Measurements from ENCODE around the gene SH3BP4. TPM values are rescaled to one million over a fixed set of nuclear protein-coding genes. Genes with fewer than 3 reads are reported as not detected.

The SH3BP4 gene
- total and polyA plus RNA-seq, 2 of the 13 experiments (the other 11 are each of a cell fraction or from before 2014, with no cell fraction given): 34.6 to 99.1 TPM

GRCh38 chr2:235078914-235079472 is 127.2 kb downstream of the SH3BP4 start (continued):
- TF ChIP-seq AKNA (CRISPR knock-in tag; IDR thresholded peaks at IDR 0.05; ENCODE audit: borderline replicate concordance): no peak
- TF ChIP-seq ZFYVE20 (CRISPR knock-in tag; IDR thresholded peaks at IDR 0.05; ENCODE audit: borderline replicate concordance, low read depth): no peak
- no peak for TF ChIP-seq MAF1 (CRISPR knock-in tag; IDR thresholded peaks at IDR 0.05; ENCODE audit: borderline replicate concordance)
- no peak for TF ChIP-seq ZNF567 (CRISPR knock-in tag; IDR thresholded peaks at IDR 0.05; ENCODE audit: borderline replicate concordance)
- no peak for TF ChIP-seq ZNF788 (CRISPR knock-in tag; IDR thresholded peaks at IDR 0.05; ENCODE audit: borderline replicate concordance)
- no peak for TF ChIP-seq BRCA1 (CRISPR knock-in tag; IDR thresholded peaks at IDR 0.05)
- no peak for TF ChIP-seq ZNF740 (CRISPR knock-in tag; IDR thresholded peaks at IDR 0.05)
- TF ChIP-seq ELK4 (CRISPR knock-in tag; IDR thresholded peaks at IDR 0.05; ENCODE audit: borderline replicate concordance): no peak
- TF ChIP-seq ZSCAN5A (CRISPR knock-in tag; IDR thresholded peaks at IDR 0.05; ENCODE audit: borderline replicate concordance): no peak
- peak; percentile 39; the same call in 1 of the 2 replicates for TF ChIP-seq ZBTB40 (IDR thresholded peaks at IDR 0.05)
- TF ChIP-seq ZBTB40 (CRISPR knock-in tag; IDR thresholded peaks at IDR 0.05): no peak

Measured in HepG2 (cell line).